GM19023 (cell line): Measurements from ENCODE around the gene PRDM15.
A peak's percentile ranks its signal among the peaks of the same experiment; 100 is the strongest.

Experiments used
- ATAC-seq: cut with Tn5 transposase; IDR thresholded peaks from one replicate; pipeline ENCODE4 v1.9.1; 2021; ENCODE audit warnings: mild to moderate bottlenecking, moderate library complexity; ENCODE audit not compliant: unreplicated experiment

The PRDM15 gene

GRCh38 chr21:41879190-41879998 is at the start of gene PRDM15:
TSS of gene PRDM15 (minus strand) at chr21:41879344. CDS start at chr21:41860363, 18,981 bp downstream.
- peak; percentile 68 for ATAC-seq

GRCh38 chr21:41928621-41929220 is 49.6 kb upstream of the PRDM15 start:
- ATAC-seq: no peak

- no peak for ATAC-seq
Observed at GRCh38 chr21:41927727-41928409, 48.7 kb upstream of the PRDM15 start.

- ATAC-seq: no peak
Observed at GRCh38 chr21:41926807-41927171, 47.6 kb upstream of the PRDM15 start.

GRCh38 chr21:41926117-41926806 is 47.1 kb upstream of the PRDM15 start:
- peak; percentile 43 for ATAC-seq

GRCh38 chr21:41925767-41926116 is 46.6 kb upstream of the PRDM15 start:
- ATAC-seq: no peak

GRCh38 chr21:41924368-41924754 is 45.2 kb upstream of the PRDM15 start:
- no peak for ATAC-seq

GRCh38 chr21:41923631-41924367 is 44.7 kb upstream of the PRDM15 start:
- ATAC-seq: no peak

GRCh38 chr21:41923186-41923585 is 44.0 kb upstream of the PRDM15 start:
- ATAC-seq: no peak

GRCh38 chr21:41921021-41921420 is 41.9 kb upstream of the PRDM15 start:
- no peak for ATAC-seq

GRCh38 chr21:41920476-41920875 is 41.3 kb upstream of the PRDM15 start:
- no peak for ATAC-seq

GRCh38 chr21:41919666-41920398 is 40.7 kb upstream of the PRDM15 start:
- ATAC-seq: no peak

GRCh38 chr21:41918561-41919358 is 39.6 kb upstream of the PRDM15 start:
- no peak for ATAC-seq

GRCh38 chr21:41917531-41917930 is 38.4 kb upstream of the PRDM15 start:
- no peak for ATAC-seq

- no peak for ATAC-seq
Observed at GRCh38 chr21:41916888-41917433, 37.8 kb upstream of the PRDM15 start.

GRCh38 chr21:41914965-41915364 is 35.8 kb upstream of the PRDM15 start:
- no peak for ATAC-seq

- ATAC-seq: no peak
Observed at GRCh38 chr21:41914358-41914757, 35.2 kb upstream of the PRDM15 start.

- ATAC-seq: no peak
Observed at GRCh38 chr21:41913230-41913629, 34.1 kb upstream of the PRDM15 start.

GRCh38 chr21:41908829-41909228 is 29.7 kb upstream of the PRDM15 start:
- no peak for ATAC-seq
